ENCODE results near the gene TOB2. TPM values are rescaled to one million over a fixed set of nuclear protein-coding genes. Genes with fewer than 3 reads are reported as not detected.
"Not testable (repeated sequence)": the region's sequence is repeated elsewhere in the genome, so short reads cannot be mapped to it uniquely, and the experiment has no call there.

Gene TOB2
- total and polyA plus RNA-seq, 2 experiments from 2014 or later, result 29.6 to 35.7 TPM

DNA sequence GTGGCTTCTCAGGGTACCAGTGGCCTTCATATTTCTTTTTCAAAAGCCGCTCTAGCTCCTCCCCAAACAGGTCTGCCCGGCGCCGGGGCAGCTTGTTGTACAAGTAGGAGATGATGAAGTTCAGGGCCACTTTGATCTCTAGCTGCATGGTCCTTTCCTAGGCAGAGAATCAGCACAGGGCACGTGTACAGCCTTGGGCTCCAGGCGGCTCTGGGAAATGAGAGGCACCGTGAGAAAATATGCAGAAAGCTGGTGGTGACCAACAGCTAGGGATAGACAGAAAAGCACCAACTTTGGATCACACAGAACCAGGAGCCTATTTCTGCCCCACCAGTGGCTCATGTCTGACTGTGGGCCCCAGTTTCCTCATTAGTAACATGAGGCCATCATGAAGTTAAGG, 9.4 kb downstream of the TOB2 start:
- WGBS, 2 experiments (ENCODE audit: low coverage in 1 of 2, low lambda C conversion rate in 2 of 2, missing lambda C conversion rate in 2 of 2), result 90 to 91% methylated on average over 7 of the region's 7 CpGs
- peaks cover 17% of the 10 kb centered on the region for H3K36me3 ChIP-seq (ENCODE audit: low read depth)
- DNase-seq, result no peak
- no peaks in the 10 kb centered on the region for H3K9me2 ChIP-seq (ENCODE audit: insufficient read depth)
- no peaks in the 10 kb centered on the region for H3K27me3 ChIP-seq (replicated peaks; ENCODE audit: insufficient read depth)
- peaks cover 8% of the 10 kb centered on the region for H3K4me1 ChIP-seq (ENCODE audit: insufficient read depth)
- H4K20me1 ChIP-seq (ENCODE audit: insufficient read depth), result peaks cover 11% of the 10 kb centered on the region
- H3F3A ChIP-seq (ENCODE audit: insufficient read depth), result peaks cover 47% of the 10 kb centered on the region
- H3K4me3 ChIP-seq, result no peak overlapping the region
- no peak for TF ChIP-seq EZH2phosphoT487 (IDR thresholded peaks at IDR 0.05; ENCODE audit: insufficient read depth, low read depth)
- TF ChIP-seq EZH2 (IDR thresholded peaks at IDR 0.05; ENCODE audit: insufficient read depth, poor library complexity, severe bottlenecking), result no peak
- no peak overlapping the region for H3K27ac ChIP-seq
- H3K9ac ChIP-seq, result no peak overlapping the region
- no peak overlapping the region for H2AFZ ChIP-seq
- H3K79me2 ChIP-seq (ENCODE audit: insufficient read depth), result peaks cover 98% of the 10 kb centered on the region
- H3K9me3 ChIP-seq (ENCODE audit: low read depth), result no peaks in the 10 kb centered on the region
- in situ Hi-C loops (cut with MboI), result no loop called here
- H3K4me2 ChIP-seq (ENCODE audit: unreplicated experiment), result no peak overlapping the region

DNA sequence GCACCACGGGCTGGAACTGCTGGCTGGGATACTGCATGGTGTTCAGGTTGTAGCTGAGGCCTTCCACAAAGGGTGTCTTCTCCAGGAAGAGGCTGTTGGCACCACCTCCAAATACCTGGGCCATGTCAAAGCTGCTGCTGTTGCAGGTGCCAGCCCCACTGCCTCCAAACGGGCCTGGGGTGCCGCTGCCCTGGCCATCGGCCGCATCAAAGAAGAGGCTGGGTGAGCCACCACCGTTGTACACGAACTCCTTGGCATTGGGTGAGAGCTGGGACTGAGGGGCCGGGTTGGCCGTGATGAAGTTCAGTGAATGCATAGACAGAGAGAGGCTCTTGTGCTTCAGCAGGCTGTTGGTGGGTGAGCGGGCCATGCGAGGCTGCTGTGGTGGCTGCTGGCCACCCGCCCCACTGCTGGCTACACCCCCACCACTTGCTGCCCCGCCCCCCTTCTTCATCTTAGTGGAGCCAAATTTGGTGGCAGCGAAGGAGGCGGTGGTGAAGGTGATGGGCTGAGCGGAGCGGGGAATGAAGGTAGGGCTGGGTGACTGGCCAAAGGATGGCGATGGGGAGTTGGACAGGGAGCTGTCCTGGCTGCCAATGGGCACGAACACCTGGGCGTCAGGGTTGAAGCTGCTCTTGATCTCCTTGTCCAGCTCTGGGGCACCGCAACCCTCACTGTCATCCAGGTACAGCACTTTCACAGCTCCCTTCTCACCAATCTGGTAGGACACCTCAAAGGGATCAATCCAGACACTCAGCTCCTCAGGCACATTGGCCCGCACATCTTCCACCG, 10.1 kb downstream of the TOB2 start:
- no peak overlapping the region for H3K4me3 ChIP-seq
- 84 to 85% methylated on average over 20 to 23 of the region's 23 CpGs for WGBS, 2 experiments (ENCODE audit: low coverage in 1 of 2, low lambda C conversion rate in 2 of 2, missing lambda C conversion rate in 2 of 2)
- no peaks in the 10 kb centered on the region for H3K9me3 ChIP-seq (ENCODE audit: low read depth)
- in situ Hi-C loops (cut with MboI), result no loop called here
- no peak overlapping the region for H2AFZ ChIP-seq
- peaks cover 17% of the 10 kb centered on the region for H3K36me3 ChIP-seq (ENCODE audit: low read depth)
- peaks cover 3% of the 10 kb centered on the region; the same call in 1 of the 2 replicates for H3K4me1 ChIP-seq (ENCODE audit: insufficient read depth)
- peaks cover 5% of the 10 kb centered on the region; the same call in 1 of the 2 replicates for H4K20me1 ChIP-seq (ENCODE audit: insufficient read depth)
- TF ChIP-seq EZH2phosphoT487 (IDR thresholded peaks at IDR 0.05; ENCODE audit: insufficient read depth, low read depth) (no peak), EZH2 (IDR thresholded peaks at IDR 0.05; ENCODE audit: insufficient read depth, poor library complexity, severe bottlenecking) (no peak)
- H3K4me2 ChIP-seq (ENCODE audit: unreplicated experiment), result no peak overlapping the region
- H3F3A ChIP-seq (ENCODE audit: insufficient read depth), result peaks cover 51% of the 10 kb centered on the region
- no peak overlapping the region for H3K9ac ChIP-seq
- H3K27me3 ChIP-seq (replicated peaks; ENCODE audit: insufficient read depth), result no peaks in the 10 kb centered on the region
- peaks cover 92% of the 10 kb centered on the region for H3K79me2 ChIP-seq (ENCODE audit: insufficient read depth)
- no peak for DNase-seq
- H3K27ac ChIP-seq, result no peak overlapping the region
- no peaks in the 10 kb centered on the region for H3K9me2 ChIP-seq (ENCODE audit: insufficient read depth)

GRCh38 chr22:41435560-41435959, 11.0 kb downstream of the TOB2 start:
- H2AFZ ChIP-seq, result no peak overlapping the region
- H4K20me1 ChIP-seq (ENCODE audit: insufficient read depth), result peaks cover 3% of the 10 kb centered on the region; the same call in 1 of the 2 replicates

DNA sequence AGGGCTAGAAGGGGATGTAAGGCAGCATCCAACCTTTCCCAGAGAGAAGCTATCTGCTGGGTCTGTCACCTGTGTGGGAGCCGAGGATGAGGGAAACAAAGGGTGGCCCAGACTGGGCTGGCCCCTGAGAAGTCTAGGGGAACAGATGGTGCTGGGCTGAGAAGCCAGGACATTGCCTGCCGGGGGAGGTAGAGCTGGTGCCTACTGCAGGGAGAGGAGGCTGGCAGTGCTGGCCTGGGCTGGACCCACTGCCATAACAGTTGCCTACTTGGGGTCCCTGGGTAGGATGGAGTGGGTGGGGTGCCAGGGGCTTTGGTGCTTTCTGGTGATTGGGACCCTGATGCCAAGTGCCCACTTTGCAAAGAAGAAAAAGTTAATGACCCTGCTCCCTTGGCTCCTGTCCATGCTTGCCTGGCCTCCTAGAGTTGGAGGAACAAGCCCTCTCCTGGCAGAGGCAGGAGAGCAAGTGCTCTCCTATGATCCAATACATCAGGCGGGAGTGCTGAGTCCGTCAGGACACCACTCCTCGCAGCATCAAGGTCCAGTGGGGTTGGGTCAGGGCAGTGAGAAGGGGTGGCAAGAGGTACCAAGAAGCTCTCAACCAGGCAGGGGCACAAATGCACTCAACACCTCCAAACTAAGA, 12.1 kb downstream of the TOB2 start:
- H3K79me2 ChIP-seq (ENCODE audit: insufficient read depth), result peaks cover 71% of the 10 kb centered on the region
- H3K4me1 ChIP-seq (ENCODE audit: insufficient read depth); H3K4me3 ChIP-seq; DNase-seq; H4K20me1 ChIP-seq (ENCODE audit: insufficient read depth); H3K4me2 ChIP-seq (ENCODE audit: unreplicated experiment); in situ Hi-C loops (cut with MboI); H3K27ac ChIP-seq; H3K9ac ChIP-seq; H3K9me3 ChIP-seq (ENCODE audit: low read depth); H2AFZ ChIP-seq; H3K9me2 ChIP-seq (ENCODE audit: insufficient read depth); H3K27me3 ChIP-seq (replicated peaks; ENCODE audit: insufficient read depth): not testable (repeated sequence)
- 74 to 79% methylated on average over 5 of the region's 5 CpGs for WGBS, 2 experiments (ENCODE audit: low coverage in 1 of 2, low lambda C conversion rate in 2 of 2, missing lambda C conversion rate in 2 of 2)
- peaks cover 17% of the 10 kb centered on the region for H3K36me3 ChIP-seq (ENCODE audit: low read depth)
- H3F3A ChIP-seq (ENCODE audit: insufficient read depth), result peaks cover 61% of the 10 kb centered on the region

More at GRCh38 chr22:41435560-41435959, 11.0 kb downstream of the TOB2 start:
- no peak for DNase-seq
- Histone ChIP-seq H3K9me2 (ENCODE audit: insufficient read depth) (no peaks in the 10 kb centered on the region), H3K27me3 (replicated peaks; ENCODE audit: insufficient read depth) (no peaks in the 10 kb centered on the region), H3K79me2 (ENCODE audit: insufficient read depth) (peaks cover 82% of the 10 kb centered on the region), H3K27ac (no peak overlapping the region), H3K9ac (no peak overlapping the region), H3K4me2 (ENCODE audit: unreplicated experiment) (no peak overlapping the region), H3K36me3 (ENCODE audit: low read depth) (peaks cover 17% of the 10 kb centered on the region), H3K4me3 (no peak overlapping the region), H3K9me3 (ENCODE audit: low read depth) (no peaks in the 10 kb centered on the region), H3F3A (ENCODE audit: insufficient read depth) (peaks cover 53% of the 10 kb centered on the region), H3K4me1 (ENCODE audit: insufficient read depth) (peaks cover 3% of the 10 kb centered on the region; the same call in 1 of the 2 replicates)
- TF ChIP-seq EZH2 (IDR thresholded peaks at IDR 0.05; ENCODE audit: insufficient read depth, poor library complexity, severe bottlenecking) (no peak), EZH2phosphoT487 (IDR thresholded peaks at IDR 0.05; ENCODE audit: insufficient read depth, low read depth) (no peak)
- 69 to 78% methylated on average over 4 of the region's 4 CpGs for WGBS, 2 experiments (ENCODE audit: low coverage in 1 of 2, low lambda C conversion rate in 2 of 2, missing lambda C conversion rate in 2 of 2)
- in situ Hi-C loops (cut with MboI), result no loop called here

- Histone ChIP-seq H3F3A (ENCODE audit: insufficient read depth) (peaks cover 61% of the 10 kb centered on the region), H3K79me2 (ENCODE audit: insufficient read depth) (peaks cover 61% of the 10 kb centered on the region), H3K36me3 (ENCODE audit: low read depth) (peaks cover 17% of the 10 kb centered on the region)
- H3K4me2 ChIP-seq (ENCODE audit: unreplicated experiment); H3K9ac ChIP-seq; H3K4me3 ChIP-seq; H3K27me3 ChIP-seq (replicated peaks; ENCODE audit: insufficient read depth); H3K27ac ChIP-seq; H2AFZ ChIP-seq; H3K9me2 ChIP-seq (ENCODE audit: insufficient read depth); H3K4me1 ChIP-seq (ENCODE audit: insufficient read depth); H3K9me3 ChIP-seq (ENCODE audit: low read depth); in situ Hi-C loops (cut with MboI); H4K20me1 ChIP-seq (ENCODE audit: insufficient read depth): not testable (repeated sequence)
- peak; percentile 9 for DNase-seq
- 92 to 100% methylated on average over 1 of the region's 1 CpG for WGBS, 2 experiments (ENCODE audit: low coverage in 1 of 2, low lambda C conversion rate in 2 of 2, missing lambda C conversion rate in 2 of 2)
Observed at GRCh38 chr22:41433480-41433879, 13.1 kb downstream of the TOB2 start.

Data from GM23248 (cell line).